ENCODE measurements around the gene CIDEC. TPM values are rescaled to one million over a fixed set of nuclear protein-coding genes. Genes with fewer than 3 reads are reported as not detected.
A peak's percentile ranks its signal among the peaks of the same experiment; 100 is the strongest.

Gene CIDEC
- total and polyA plus RNA-seq, 9 of the 15 experiments (the other 6 are each of a cell fraction or from before 2014, with no cell fraction given) = not detected

DNA sequence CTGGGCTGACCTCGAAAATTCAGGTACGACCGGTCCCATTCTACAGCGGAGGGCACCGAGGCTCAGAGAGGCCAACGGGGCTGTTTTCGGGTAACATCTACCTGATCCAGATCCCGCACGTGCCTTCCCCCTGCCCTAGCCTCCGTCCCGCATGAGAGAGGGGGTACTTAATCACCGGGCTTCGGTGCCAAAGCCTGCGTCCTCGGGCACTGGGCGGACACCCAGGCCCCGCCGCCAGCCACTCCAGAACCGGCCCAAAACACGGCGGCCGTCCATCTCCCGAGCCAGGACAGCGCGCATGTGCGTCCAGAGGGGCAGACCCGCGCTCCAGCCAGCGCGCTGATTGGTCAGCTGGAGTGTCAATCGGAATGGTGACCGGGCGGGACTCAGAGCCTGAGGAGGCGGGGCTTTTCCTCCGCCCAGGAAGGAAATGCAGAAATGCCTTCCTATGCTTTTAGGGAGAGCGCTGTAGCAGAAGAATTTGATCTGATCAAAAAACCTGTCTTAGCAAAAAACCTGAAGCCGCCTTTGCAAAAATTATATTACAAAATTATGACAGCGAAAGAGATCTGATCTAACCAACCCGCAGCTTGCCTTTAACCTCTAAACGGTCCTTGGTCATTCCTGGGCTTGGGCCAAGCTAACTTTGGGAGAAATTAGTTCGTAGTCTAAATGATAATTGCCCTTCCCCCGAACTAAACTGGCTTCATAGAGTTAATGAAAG, 36.2 kb downstream of the CIDEC start, which contains the start of gene RPUSD3 (continued):
- TF ChIP-seq ZNF395 (CRISPR knock-in tag; IDR thresholded peaks at IDR 0.05) = no peak
- TF ChIP-seq NR2F6 (CRISPR knock-in tag; IDR thresholded peaks at IDR 0.05) = no peak
- TF ChIP-seq SAP30 (IDR thresholded peaks at IDR 0.05; ENCODE audit: borderline replicate concordance, insufficient read depth, low read depth, low read length, poor library complexity, severe bottlenecking) = peak; percentile 73
- TF ChIP-seq FUS (optimal IDR thresholded peaks at IDR 0.05; ENCODE audit: low read depth, low read length) = no peak
- no peak for TF ChIP-seq ZNF75A (CRISPR knock-in tag; IDR thresholded peaks at IDR 0.05)
- TF ChIP-seq, protein P1, sequence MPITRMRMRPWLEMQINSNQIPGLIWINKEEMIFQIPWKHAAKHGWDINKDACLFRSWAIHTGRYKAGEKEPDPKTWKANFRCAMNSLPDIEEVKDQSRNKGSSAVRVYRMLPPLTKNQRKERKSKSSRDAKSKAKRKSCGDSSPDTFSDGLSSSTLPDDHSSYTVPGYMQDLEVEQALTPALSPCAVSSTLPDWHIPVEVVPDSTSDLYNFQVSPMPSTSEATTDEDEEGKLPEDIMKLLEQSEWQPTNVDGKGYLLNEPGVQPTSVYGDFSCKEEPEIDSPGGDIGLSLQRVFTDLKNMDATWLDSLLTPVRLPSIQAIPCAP (CRISPR knock-in tag; IDR thresholded peaks at IDR 0.05; ENCODE audit: borderline replicate concordance) = no peak
- no peak for TF ChIP-seq U2AF1 (optimal IDR thresholded peaks at IDR 0.05; ENCODE audit: low read depth, low read length)
- TF ChIP-seq, protein P2, sequence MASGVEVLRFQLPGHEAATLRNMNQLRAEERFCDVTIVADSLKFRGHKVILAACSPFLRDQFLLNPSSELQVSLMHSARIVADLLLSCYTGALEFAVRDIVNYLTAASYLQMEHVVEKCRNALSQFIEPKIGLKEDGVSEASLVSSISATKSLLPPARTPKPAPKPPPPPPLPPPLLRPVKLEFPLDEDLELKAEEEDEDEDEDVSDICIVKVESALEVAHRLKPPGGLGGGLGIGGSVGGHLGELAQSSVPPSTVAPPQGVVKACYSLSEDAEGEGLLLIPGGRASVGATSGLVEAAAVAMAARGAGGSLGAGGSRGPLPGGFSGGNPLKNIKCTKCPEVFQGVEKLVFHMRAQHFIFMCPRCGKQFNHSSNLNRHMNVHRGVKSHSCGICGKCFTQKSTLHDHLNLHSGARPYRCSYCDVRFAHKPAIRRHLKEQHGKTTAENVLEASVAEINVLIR (CRISPR knock-in tag; IDR thresholded peaks at IDR 0.05) = no peak
- TF ChIP-seq, protein P3, sequence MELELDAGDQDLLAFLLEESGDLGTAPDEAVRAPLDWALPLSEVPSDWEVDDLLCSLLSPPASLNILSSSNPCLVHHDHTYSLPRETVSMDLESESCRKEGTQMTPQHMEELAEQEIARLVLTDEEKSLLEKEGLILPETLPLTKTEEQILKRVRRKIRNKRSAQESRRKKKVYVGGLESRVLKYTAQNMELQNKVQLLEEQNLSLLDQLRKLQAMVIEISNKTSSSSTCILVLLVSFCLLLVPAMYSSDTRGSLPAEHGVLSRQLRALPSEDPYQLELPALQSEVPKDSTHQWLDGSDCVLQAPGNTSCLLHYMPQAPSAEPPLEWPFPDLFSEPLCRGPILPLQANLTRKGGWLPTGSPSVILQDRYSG (tag; conservative IDR thresholded peaks at IDR 0.05; ENCODE audit: low read depth) = 0 out of 2 replicates have a peak, but pooled peaks have one; percentile 41
- peak; percentile 41; the same call in 1 of the 2 replicates for TF ChIP-seq KAT8 (IDR thresholded peaks at IDR 0.05; ENCODE audit: low read depth)
- TF ChIP-seq ZNF57 (CRISPR knock-in tag; IDR thresholded peaks at IDR 0.05) = no peak
- TF ChIP-seq ZNF431 (CRISPR knock-in tag; IDR thresholded peaks at IDR 0.05) = no peak
- TF ChIP-seq SRSF7 (optimal IDR thresholded peaks at IDR 0.05; ENCODE audit: low read depth, low read length) = no peak
- TF ChIP-seq MTA3 (IDR thresholded peaks at IDR 0.05; ENCODE audit: borderline replicate concordance) = peak; percentile 88; the same call in 1 of the 2 replicates
- 0 out of 2 replicates have a peak, but pooled peaks have one; percentile 36 for TF ChIP-seq FOXK1 (CRISPR knock-in tag; IDR thresholded peaks at IDR 0.05; ENCODE audit: borderline replicate concordance)
- no peak for TF ChIP-seq ZNF408 (CRISPR knock-in tag; IDR thresholded peaks at IDR 0.05; ENCODE audit: low read depth)
- no peak for TF ChIP-seq ZNF232 (CRISPR knock-in tag; IDR thresholded peaks at IDR 0.05)
